Loucy (cell line): ENCODE measurements around the gene PHACTR1.

Experiments used
- EZH2phosphoT487 ChIP-seq: fragments of 200-600 bp; IDR thresholded peaks from 2 replicates; pipeline ENCODE4 v1.6.1; 2018; ENCODE audit warnings: antibody characterized with exemption, mild to moderate bottlenecking, moderate library complexity, borderline replicate concordance
- TF ChIP-seq, protein P1 (sequence below): fragments of 200-600 bp; sonication (generic); conservative IDR thresholded peaks from 2 replicates; pipeline ENCODE4 v1.5.1; 2014; ENCODE audit warnings: mild to moderate bottlenecking, antibody characterized with exemption, low read length

GRCh38 chr6:12984776-12985175 is 268.2 kb downstream of the PHACTR1 start:
- TF ChIP-seq, protein P1, sequence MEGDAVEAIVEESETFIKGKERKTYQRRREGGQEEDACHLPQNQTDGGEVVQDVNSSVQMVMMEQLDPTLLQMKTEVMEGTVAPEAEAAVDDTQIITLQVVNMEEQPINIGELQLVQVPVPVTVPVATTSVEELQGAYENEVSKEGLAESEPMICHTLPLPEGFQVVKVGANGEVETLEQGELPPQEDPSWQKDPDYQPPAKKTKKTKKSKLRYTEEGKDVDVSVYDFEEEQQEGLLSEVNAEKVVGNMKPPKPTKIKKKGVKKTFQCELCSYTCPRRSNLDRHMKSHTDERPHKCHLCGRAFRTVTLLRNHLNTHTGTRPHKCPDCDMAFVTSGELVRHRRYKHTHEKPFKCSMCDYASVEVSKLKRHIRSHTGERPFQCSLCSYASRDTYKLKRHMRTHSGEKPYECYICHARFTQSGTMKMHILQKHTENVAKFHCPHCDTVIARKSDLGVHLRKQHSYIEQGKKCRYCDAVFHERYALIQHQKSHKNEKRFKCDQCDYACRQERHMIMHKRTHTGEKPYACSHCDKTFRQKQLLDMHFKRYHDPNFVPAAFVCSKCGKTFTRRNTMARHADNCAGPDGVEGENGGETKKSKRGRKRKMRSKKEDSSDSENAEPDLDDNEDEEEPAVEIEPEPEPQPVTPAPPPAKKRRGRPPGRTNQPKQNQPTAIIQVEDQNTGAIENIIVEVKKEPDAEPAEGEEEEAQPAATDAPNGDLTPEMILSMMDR, result no peak
- no peak for TF ChIP-seq EZH2phosphoT487
